HepG2 (cell line): ENCODE measurements around the gene LRGUK. TPM values are rescaled to one million over a fixed set of nuclear protein-coding genes. Genes with fewer than 3 reads are reported as not detected.

ENCODE experiments used
- ATAC-seq: fragments of 200-7000 bp; cut with Tn5 transposase; 3 replicates; pipeline ENCODE4 v1.9.1; 2020; ENCODE audit warnings: mild to moderate bottlenecking, moderate library complexity
- BruUV-seq: library from RNA; stranded (reverse); fragments of 400-500 nt; replicated peaks from 2 replicates; lab custom pipeline; 2021; lab: Mats Ljungman, UMichigan
- CTCF ChIA-PET: fragments of 300-600 bp; formaldehyde crosslinking; extraction: SDS; loops from one replicate; lab custom pipeline; 2021; ENCODE audit warnings: low total read pairs, inconsistent platforms, low intra/inter-chr PET ratio; lab: Yijun Ruan, JAX
- POLR2A ChIA-PET: fragments of 350-600 bp; sonication (Branson Sonifier 250); formaldehyde crosslinking; loops from one replicate; lab custom pipeline; 2020; ENCODE audit warnings: antibody characterized with exemption, inconsistent platforms; lab: Yijun Ruan, JAX
- DNase-seq: peaks from one replicate; pipeline ENCODE4 v3.0.0-alpha.2; 2015; ENCODE audit warnings: low spot score
- FAIRE-seq: peaks from 3 replicates; lab custom pipeline; 2011; peaks lifted over from hg19 to GRCh38; lab: Jason Lieb, UNC
- H2AFZ ChIP-seq: one replicate; pipeline ENCODE4 v1.6.1; 2011; ENCODE audit warnings: low read length, inconsistent platforms
- H3K27ac ChIP-seq: fragments of 300-600 bp; 3 replicates; pipeline ENCODE4 v1.8.0; 2011; ENCODE audit warnings: mixed run types, mild to moderate bottlenecking, mixed read lengths, low read length, inconsistent platforms; ENCODE audit not compliant: insufficient read depth; ENCODE audit errors: extremely low read length
- H3K27me3 ChIP-seq, 2 experiments: fragments of 200-600 bp in 1 of 2; 2 replicates in 1 of 2; 3 replicates in 1 of 2; pipeline versions ENCODE4 v1.6.0 to v1.8.0; 2011; ENCODE audit warnings: low read length in 2 of 2, mild to moderate bottlenecking in 2 of 2, moderate library complexity in 2 of 2, inconsistent platforms in 1 of 2; ENCODE audit not compliant: insufficient read depth in 2 of 2, control insufficient read depth in 1 of 2
- H3K36me3 ChIP-seq, 2 experiments: fragments of 200-600 bp in 1 of 2; replicated peaks in 1 of 2; 2 replicates in 1 of 2; 3 replicates in 1 of 2; pipeline versions ENCODE4 v1.5.1 to v1.8.0; 2011; ENCODE audit warnings: low read length in 2 of 2, inconsistent platforms in 1 of 2; ENCODE audit not compliant: insufficient read depth in 2 of 2, control insufficient read depth in 1 of 2
- H3K4me1 ChIP-seq: 2 replicates; pipeline ENCODE4 v1.5.1; 2012; ENCODE audit warnings: low read length, inconsistent platforms; ENCODE audit not compliant: insufficient read depth
- H3K4me2 ChIP-seq: 2 replicates; pipeline ENCODE4 v1.6.0; 2011; ENCODE audit warnings: low read depth, low read length, inconsistent platforms
- H3K4me3 ChIP-seq, 3 experiments: fragments of 200-600 bp in 1 of 3; sonication (generic), shearing (Covaris generic) in 1 of 3; replicated peaks in 1 of 3; 2 replicates each; pipeline ENCODE4 v1.5.1; 2011 to 2016; ENCODE audit warnings: low read length in 3 of 3, inconsistent platforms in 2 of 3, low read depth in 2 of 3, mild to moderate bottlenecking in 2 of 3, control low read depth in 1 of 3, mixed read lengths in 1 of 3; ENCODE audit not compliant: insufficient read depth in 1 of 3
- H3K79me2 ChIP-seq: one replicate; pipeline ENCODE4 v1.6.1; 2011; ENCODE audit warnings: low read length, inconsistent platforms; ENCODE audit not compliant: insufficient read depth
- H3K9ac ChIP-seq: 2 replicates; pipeline ENCODE4 v1.6.0; 2011; ENCODE audit warnings: mild to moderate bottlenecking, low read depth, low read length, inconsistent platforms; ENCODE audit not compliant: insufficient read depth
- H3K9me3 ChIP-seq: 2 replicates; pipeline ENCODE4 v1.5.1; 2012; ENCODE audit warnings: mild to moderate bottlenecking, low read length
- H4K20me1 ChIP-seq: 2 replicates; pipeline ENCODE4 v1.6.0; 2011; ENCODE audit warnings: inconsistent platforms, mild to moderate bottlenecking, low read length, moderate library complexity; ENCODE audit not compliant: insufficient read depth
- EHMT2 ChIP-seq: fragments of 200-600 bp; sonication (generic); IDR thresholded peaks from 2 replicates; pipeline ENCODE4 v1.7.0; 2017; ENCODE audit warnings: antibody characterized with exemption, low read depth, low read length, borderline replicate concordance
- FLYWCH1 ChIP-seq: sonication (generic); formaldehyde crosslinking; IDR thresholded peaks from 2 replicates; pipeline ENCODE4 v1.8.1; 2023; ENCODE audit warnings: mild to moderate bottlenecking, missing genetic modification reagents
- HDAC1 ChIP-seq: sonication (generic); formaldehyde crosslinking; IDR thresholded peaks from 2 replicates; pipeline ENCODE4 v1.5.1; 2020; ENCODE audit warnings: mild to moderate bottlenecking, missing genetic modification reagents
- MATR3 ChIP-seq: sonication (generic); formaldehyde crosslinking; IDR thresholded peaks from 2 replicates; pipeline ENCODE4 v1.4.0; 2020; ENCODE audit warnings: missing genetic modification reagents
- NFKBIZ ChIP-seq: IDR thresholded peaks from 2 replicates; pipeline ENCODE4 v1.6.1; 2018; ENCODE audit warnings: missing genetic modification reagents, missing compliant biosample characterization
- RAD51 ChIP-seq: fragments of 450-650 bp; IDR thresholded peaks from 2 replicates; pipeline ENCODE4 v1.6.1; 2016; ENCODE audit warnings: borderline replicate concordance
- SMARCC2 ChIP-seq: fragments of 450-650 bp; IDR thresholded peaks from 2 replicates; pipeline ENCODE4 v1.6.1; 2017; ENCODE audit warnings: antibody characterized with exemption, mild to moderate bottlenecking
- SMC3 ChIP-seq: IDR thresholded peaks from 2 replicates; pipeline ENCODE4 v1.6.1; 2011; ENCODE audit warnings: low read length, improper control_type of control experiment
- SOX13 ChIP-seq, 3 experiments: fragments of 450-650 bp in 1 of 3; sonication (generic) in 1 of 3; formaldehyde crosslinking in 1 of 3; IDR thresholded peaks in 2 of 3; conservative IDR thresholded peaks in 1 of 3; 2 replicates each; pipeline versions ENCODE4 v1.5.0 to v1.6.1; 2016 to 2020; ENCODE audit warnings: antibody characterized with exemption in 1 of 3, mild to moderate bottlenecking in 1 of 3, missing compliant biosample characterization in 1 of 3, missing genetic modification reagents in 1 of 3, moderate library complexity in 1 of 3
- WGBS: methylation state at CpG from one replicate; pipeline ENCODE4 v1.1.6; 2017; ENCODE audit warnings: low lambda C conversion rate; 5-methylcytosine and 5-hydroxymethylcytosine counted together
- in situ Hi-C: cut with HindIII; loops from 2 replicates; pipeline ENCODE4 v1.10.0; 2017; ENCODE audit warnings: low pct_unique_long_range_greater_than_20kb; ENCODE audit not compliant: extremely low pct_ligation_motif_present
- intact Hi-C: fragments of 100-400 bp; cut with micrococcal nuclease; formaldehyde crosslinking; loops from one replicate; pipeline ENCODE4 v1.10.0; 2022; ENCODE audit not compliant: unreplicated experiment
- polyA plus RNA-seq, 8 experiments: library from polyadenylated mRNA; depleted of rRNA in 3 of 8; stranded (reverse) in 7 of 8; unstranded in 1 of 8; fragments of >200 nt; fragmentation: Illumina TruSeq in 4 of 8; extraction: Trizol in 4 of 8; gene quantifications; 2 replicates each; pipeline versions ENCODE4 v1.2.1 to v1.2.3, GENCODE V29; 2011 to 2016; ENCODE audit warnings: low read depth in 4 of 8, missing spikeins in 1 of 8, mixed read lengths in 1 of 8; ENCODE audit not compliant: insufficient read depth in 1 of 8
- total RNA-seq, 5 experiments: library from RNA; depleted of rRNA; stranded (reverse); fragments of >200 nt; fragmentation: Illumina TruSeq; extraction: Trizol; gene quantifications; 2 replicates each; pipeline ENCODE4 v1.2.3, GENCODE V29; 2016; ENCODE audit warnings: low read depth in 1 of 5
- TF ChIP-seq, protein P1 (sequence below): sonication (generic); formaldehyde crosslinking; conservative IDR thresholded peaks from 2 replicates; pipeline ENCODE4 v1.4.0; 2020; ENCODE audit warnings: missing genetic modification reagents
- TF ChIP-seq, protein P2 (sequence below): sonication (generic); formaldehyde crosslinking; IDR thresholded peaks from 2 replicates; pipeline ENCODE4 v1.4.0; 2020; ENCODE audit warnings: mild to moderate bottlenecking, low read depth, missing genetic modification reagents
- TF ChIP-seq, protein P3 (sequence below): sonication (generic); formaldehyde crosslinking; IDR thresholded peaks from 2 replicates; pipeline ENCODE4 v1.4.0; 2020; ENCODE audit warnings: missing genetic modification reagents
- TF ChIP-seq, protein P4 (sequence below): sonication (generic); formaldehyde crosslinking; IDR thresholded peaks from 2 replicates; pipeline ENCODE4 v1.5.1; 2020; ENCODE audit warnings: mild to moderate bottlenecking, missing genetic modification reagents, borderline replicate concordance

Gene LRGUK
- total and polyA plus RNA-seq, 2 of the 13 experiments (the other 11 are each of a cell fraction or from before 2014, with no cell fraction given): 0.18 to 0.20 TPM

DNA sequence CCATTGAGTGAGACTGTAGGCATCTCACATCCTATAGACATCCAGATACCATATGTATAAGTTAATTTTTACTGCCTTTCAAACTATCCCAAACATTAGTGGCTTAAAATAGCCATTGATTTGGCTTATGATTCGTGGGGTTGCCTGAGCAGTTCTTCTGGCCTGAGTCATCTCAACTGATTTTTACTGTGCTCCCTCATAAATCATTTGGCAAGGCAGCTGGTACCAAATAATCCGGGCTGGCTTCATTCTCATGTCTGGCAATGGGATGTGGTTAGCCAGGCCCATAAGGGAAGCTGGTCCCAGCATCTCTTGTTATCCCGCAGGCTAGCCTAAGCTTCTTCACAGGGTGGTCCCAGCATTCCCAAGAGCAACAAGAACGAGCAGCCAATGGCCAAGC is 6.7 kb upstream of the LRGUK start (continued):
- TF ChIP-seq RAD51: no peak
- no peak for TF ChIP-seq SOX13 (IDR thresholded peaks at IDR 0.05)
- TF ChIP-seq SOX13 (CRISPR knock-in tag; conservative IDR thresholded peaks at IDR 0.05 in 1 of 2, IDR thresholded peaks at IDR 0.05 in 1 of 2): no peak

DNA sequence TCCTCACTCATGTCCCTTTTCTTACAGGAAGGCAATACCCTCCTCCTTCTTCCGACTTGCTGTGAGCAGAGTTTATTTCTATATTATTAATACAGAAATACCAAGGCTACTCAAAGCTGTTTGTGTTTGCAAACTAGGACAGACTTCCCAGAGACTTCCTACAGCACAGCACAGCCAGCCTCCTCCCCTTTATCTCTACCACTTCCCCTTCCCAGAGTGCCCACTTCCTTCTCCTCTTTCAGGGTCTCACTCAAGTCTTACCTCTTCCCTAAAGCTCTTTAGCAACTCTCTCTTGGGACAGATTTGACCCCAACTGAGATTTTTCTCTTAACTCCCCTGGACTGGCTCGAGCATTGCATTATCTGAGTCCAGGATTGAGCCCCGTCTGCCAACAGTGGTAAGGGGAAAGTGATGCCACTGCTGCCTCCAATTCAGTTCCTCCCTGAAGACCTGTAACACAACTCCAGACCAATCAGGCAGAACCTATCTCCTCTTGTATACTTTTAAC is 5.5 kb upstream of the LRGUK start:
- in situ Hi-C loops (no loop called here), intact Hi-C loops (loop anchor here (10.0 kb wide), 1 partner anchor 87 kb away; no protein-coding TSS in a partner anchor)
- DNase-seq (no peak), FAIRE-seq (no peak), ATAC-seq (no peak)
- H3K4me2 ChIP-seq: no peak overlapping the region
- no peaks in the 10 kb centered on the region for H3K9me3 ChIP-seq
- WGBS: 4% methylated on average over 3 of the region's 3 CpGs
- ChIA-PET CTCF (no interaction called here), POLR2A (no interaction called here)
- H3K79me2 ChIP-seq: no peaks in the 10 kb centered on the region
- no peaks in the 10 kb centered on the region for H4K20me1 ChIP-seq
- no peaks in the 10 kb centered on the region for H3K36me3 ChIP-seq
- no peak overlapping the region for H3K4me3 ChIP-seq
- no peak overlapping the region for H3K9ac ChIP-seq
- H3K4me1 ChIP-seq: peaks cover 2% of the 10 kb centered on the region; the same call in 1 of the 2 replicates
- H2AFZ ChIP-seq: no peak overlapping the region
- no peaks in the 10 kb centered on the region; a peak in 1 of 5 replicates for H3K27me3 ChIP-seq
- H3K27ac ChIP-seq: no peak overlapping the region
- no TSS peak for BruUV-seq
- TF ChIP-seq NFKBIZ (no peak), SMARCC2 (no peak), HDAC1 (CRISPR knock-in tag) (no peak), FLYWCH1 (CRISPR knock-in tag) (no peak), MATR3 (no peak), EHMT2 (no peak), SMC3 (no peak)
- TF ChIP-seq, protein P1, sequence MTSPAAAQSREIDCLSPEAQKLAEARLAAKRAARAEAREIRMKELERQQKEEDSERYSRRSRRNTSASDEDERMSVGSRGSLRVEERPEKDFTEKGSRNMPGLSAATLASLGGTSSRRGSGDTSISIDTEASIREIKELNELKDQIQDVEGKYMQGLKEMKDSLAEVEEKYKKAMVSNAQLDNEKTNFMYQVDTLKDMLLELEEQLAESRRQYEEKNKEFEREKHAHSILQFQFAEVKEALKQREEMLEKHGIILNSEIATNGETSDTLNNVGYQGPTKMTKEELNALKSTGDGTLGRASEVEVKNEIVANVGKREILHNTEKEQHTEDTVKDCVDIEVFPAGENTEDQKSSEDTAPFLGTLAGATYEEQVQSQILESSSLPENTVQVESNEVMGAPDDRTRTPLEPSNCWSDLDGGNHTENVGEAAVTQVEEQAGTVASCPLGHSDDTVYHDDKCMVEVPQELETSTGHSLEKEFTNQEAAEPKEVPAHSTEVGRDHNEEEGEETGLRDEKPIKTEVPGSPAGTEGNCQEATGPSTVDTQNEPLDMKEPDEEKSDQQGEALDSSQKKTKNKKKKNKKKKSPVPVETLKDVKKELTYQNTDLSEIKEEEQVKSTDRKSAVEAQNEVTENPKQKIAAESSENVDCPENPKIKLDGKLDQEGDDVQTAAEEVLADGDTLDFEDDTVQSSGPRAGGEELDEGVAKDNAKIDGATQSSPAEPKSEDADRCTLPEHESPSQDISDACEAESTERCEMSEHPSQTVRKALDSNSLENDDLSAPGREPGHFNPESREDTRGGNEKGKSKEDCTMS (CRISPR knock-in tag): no peak
- TF ChIP-seq, protein P2, sequence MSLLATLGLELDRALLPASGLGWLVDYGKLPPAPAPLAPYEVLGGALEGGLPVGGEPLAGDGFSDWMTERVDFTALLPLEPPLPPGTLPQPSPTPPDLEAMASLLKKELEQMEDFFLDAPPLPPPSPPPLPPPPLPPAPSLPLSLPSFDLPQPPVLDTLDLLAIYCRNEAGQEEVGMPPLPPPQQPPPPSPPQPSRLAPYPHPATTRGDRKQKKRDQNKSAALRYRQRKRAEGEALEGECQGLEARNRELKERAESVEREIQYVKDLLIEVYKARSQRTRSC: no peak
- TF ChIP-seq, protein P3, sequence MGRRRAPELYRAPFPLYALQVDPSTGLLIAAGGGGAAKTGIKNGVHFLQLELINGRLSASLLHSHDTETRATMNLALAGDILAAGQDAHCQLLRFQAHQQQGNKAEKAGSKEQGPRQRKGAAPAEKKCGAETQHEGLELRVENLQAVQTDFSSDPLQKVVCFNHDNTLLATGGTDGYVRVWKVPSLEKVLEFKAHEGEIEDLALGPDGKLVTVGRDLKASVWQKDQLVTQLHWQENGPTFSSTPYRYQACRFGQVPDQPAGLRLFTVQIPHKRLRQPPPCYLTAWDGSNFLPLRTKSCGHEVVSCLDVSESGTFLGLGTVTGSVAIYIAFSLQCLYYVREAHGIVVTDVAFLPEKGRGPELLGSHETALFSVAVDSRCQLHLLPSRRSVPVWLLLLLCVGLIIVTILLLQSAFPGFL: no peak
- TF ChIP-seq, protein P4, sequence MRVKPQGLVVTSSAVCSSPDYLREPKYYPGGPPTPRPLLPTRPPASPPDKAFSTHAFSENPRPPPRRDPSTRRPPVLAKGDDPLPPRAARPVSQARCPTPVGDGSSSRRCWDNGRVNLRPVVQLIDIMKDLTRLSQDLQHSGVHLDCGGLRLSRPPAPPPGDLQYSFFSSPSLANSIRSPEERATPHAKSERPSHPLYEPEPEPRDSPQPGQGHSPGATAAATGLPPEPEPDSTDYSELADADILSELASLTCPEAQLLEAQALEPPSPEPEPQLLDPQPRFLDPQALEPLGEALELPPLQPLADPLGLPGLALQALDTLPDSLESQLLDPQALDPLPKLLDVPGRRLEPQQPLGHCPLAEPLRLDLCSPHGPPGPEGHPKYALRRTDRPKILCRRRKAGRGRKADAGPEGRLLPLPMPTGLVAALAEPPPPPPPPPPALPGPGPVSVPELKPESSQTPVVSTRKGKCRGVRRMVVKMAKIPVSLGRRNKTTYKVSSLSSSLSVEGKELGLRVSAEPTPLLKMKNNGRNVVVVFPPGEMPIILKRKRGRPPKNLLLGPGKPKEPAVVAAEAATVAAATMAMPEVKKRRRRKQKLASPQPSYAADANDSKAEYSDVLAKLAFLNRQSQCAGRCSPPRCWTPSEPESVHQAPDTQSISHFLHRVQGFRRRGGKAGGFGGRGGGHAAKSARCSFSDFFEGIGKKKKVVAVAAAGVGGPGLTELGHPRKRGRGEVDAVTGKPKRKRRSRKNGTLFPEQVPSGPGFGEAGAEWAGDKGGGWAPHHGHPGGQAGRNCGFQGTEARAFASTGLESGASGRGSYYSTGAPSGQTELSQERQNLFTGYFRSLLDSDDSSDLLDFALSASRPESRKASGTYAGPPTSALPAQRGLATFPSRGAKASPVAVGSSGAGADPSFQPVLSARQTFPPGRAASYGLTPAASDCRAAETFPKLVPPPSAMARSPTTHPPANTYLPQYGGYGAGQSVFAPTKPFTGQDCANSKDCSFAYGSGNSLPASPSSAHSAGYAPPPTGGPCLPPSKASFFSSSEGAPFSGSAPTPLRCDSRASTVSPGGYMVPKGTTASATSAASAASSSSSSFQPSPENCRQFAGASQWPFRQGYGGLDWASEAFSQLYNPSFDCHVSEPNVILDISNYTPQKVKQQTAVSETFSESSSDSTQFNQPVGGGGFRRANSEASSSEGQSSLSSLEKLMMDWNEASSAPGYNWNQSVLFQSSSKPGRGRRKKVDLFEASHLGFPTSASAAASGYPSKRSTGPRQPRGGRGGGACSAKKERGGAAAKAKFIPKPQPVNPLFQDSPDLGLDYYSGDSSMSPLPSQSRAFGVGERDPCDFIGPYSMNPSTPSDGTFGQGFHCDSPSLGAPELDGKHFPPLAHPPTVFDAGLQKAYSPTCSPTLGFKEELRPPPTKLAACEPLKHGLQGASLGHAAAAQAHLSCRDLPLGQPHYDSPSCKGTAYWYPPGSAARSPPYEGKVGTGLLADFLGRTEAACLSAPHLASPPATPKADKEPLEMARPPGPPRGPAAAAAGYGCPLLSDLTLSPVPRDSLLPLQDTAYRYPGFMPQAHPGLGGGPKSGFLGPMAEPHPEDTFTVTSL: no peak
